ENCODE data around the gene C10orf62. TPM values are rescaled to one million over a fixed set of nuclear protein-coding genes. Genes with fewer than 3 reads are reported as not detected.

C10orf62 gene
- total and polyA plus RNA-seq, 2 experiments from 2014 or later, result not detected

GRCh38 chr10:97629289-97629688 is 39.8 kb downstream of the C10orf62 start:
- no peaks in the 10 kb centered on the region for H3K27me3 ChIP-seq (ENCODE audit: insufficient read depth)
- TF ChIP-seq, protein P1, sequence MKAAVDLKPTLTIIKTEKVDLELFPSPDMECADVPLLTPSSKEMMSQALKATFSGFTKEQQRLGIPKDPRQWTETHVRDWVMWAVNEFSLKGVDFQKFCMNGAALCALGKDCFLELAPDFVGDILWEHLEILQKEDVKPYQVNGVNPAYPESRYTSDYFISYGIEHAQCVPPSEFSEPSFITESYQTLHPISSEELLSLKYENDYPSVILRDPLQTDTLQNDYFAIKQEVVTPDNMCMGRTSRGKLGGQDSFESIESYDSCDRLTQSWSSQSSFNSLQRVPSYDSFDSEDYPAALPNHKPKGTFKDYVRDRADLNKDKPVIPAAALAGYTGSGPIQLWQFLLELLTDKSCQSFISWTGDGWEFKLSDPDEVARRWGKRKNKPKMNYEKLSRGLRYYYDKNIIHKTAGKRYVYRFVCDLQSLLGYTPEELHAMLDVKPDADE (IDR thresholded peaks at IDR 0.05), result no peak
- no peak for TF ChIP-seq STAT1 (IDR thresholded peaks at IDR 0.05; ENCODE audit: unreplicated experiment)
- no peak for TF ChIP-seq ZNF331 (CRISPR knock-in tag; IDR thresholded peaks at IDR 0.05; ENCODE audit: low read depth)
- TF ChIP-seq POLR2AphosphoS5 (IDR thresholded peaks at IDR 0.05; ENCODE audit: low read depth), result no peak
- TF ChIP-seq EZH2phosphoT487 (IDR thresholded peaks at IDR 0.05; ENCODE audit: unreplicated experiment), result no peak
- TF ChIP-seq, protein P2, sequence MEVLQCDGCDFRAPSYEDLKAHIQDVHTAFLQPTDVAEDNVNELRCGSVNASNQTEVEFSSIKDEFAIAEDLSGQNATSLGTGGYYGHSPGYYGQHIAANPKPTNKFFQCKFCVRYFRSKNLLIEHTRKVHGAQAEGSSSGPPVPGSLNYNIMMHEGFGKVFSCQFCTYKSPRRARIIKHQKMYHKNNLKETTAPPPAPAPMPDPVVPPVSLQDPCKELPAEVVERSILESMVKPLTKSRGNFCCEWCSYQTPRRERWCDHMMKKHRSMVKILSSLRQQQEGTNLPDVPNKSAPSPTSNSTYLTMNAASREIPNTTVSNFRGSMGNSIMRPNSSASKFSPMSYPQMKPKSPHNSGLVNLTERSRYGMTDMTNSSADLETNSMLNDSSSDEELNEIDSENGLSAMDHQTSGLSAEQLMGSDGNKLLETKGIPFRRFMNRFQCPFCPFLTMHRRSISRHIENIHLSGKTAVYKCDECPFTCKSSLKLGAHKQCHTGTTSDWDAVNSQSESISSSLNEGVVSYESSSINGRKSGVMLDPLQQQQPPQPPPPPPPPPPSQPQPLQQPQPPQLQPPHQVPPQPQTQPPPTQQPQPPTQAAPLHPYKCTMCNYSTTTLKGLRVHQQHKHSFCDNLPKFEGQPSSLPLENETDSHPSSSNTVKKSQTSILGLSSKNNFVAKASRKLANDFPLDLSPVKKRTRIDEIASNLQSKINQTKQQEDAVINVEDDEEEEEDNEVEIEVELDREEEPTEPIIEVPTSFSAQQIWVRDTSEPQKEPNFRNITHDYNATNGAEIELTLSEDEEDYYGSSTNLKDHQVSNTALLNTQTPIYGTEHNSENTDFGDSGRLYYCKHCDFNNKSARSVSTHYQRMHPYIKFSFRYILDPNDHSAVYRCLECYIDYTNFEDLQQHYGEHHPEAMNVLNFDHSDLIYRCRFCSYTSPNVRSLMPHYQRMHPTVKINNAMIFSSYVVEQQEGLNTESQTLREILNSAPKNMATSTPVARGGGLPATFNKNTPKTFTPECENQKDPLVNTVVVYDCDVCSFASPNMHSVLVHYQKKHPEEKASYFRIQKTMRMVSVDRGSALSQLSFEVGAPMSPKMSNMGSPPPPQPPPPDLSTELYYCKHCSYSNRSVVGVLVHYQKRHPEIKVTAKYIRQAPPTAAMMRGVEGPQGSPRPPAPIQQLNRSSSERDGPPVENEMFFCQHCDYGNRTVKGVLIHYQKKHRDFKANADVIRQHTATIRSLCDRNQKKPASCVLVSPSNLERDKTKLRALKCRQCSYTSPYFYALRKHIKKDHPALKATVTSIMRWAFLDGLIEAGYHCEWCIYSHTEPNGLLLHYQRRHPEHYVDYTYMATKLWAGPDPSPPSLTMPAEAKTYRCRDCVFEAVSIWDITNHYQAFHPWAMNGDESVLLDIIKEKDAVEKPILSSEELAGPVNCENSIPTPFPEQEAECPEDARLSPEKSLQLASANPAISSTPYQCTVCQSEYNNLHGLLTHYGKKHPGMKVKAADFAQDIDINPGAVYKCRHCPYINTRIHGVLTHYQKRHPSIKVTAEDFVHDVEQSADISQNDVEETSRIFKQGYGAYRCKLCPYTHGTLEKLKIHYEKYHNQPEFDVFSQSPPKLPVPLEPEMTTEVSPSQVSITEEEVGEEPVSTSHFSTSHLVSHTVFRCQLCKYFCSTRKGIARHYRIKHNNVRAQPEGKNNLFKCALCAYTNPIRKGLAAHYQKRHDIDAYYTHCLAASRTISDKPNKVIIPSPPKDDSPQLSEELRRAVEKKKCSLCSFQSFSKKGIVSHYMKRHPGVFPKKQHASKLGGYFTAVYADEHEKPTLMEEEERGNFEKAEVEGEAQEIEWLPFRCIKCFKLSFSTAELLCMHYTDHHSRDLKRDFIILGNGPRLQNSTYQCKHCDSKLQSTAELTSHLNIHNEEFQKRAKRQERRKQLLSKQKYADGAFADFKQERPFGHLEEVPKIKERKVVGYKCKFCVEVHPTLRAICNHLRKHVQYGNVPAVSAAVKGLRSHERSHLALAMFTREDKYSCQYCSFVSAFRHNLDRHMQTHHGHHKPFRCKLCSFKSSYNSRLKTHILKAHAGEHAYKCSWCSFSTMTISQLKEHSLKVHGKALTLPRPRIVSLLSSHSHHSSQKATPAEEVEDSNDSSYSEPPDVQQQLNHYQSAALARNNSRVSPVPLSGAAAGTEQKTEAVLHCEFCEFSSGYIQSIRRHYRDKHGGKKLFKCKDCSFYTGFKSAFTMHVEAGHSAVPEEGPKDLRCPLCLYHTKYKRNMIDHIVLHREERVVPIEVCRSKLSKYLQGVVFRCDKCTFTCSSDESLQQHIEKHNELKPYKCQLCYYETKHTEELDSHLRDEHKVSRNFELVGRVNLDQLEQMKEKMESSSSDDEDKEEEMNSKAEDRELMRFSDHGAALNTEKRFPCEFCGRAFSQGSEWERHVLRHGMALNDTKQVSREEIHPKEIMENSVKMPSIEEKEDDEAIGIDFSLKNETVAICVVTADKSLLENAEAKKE (CRISPR knock-in tag; IDR thresholded peaks at IDR 0.05), result no peak
- no peak for TF ChIP-seq CTCF (conservative IDR thresholded peaks at IDR 0.05; ENCODE audit: low read depth in 2 of 2)
- no peak for TF ChIP-seq ZNF114 (CRISPR knock-in tag; IDR thresholded peaks at IDR 0.05)
- no peak for TF ChIP-seq NANOG (IDR thresholded peaks at IDR 0.05; ENCODE audit: borderline replicate concordance)
- TF ChIP-seq JUNB (IDR thresholded peaks at IDR 0.05; ENCODE audit: unreplicated experiment), result no peak
- no peak for TF ChIP-seq EZH2 (IDR thresholded peaks at IDR 0.05; ENCODE audit: low read depth, unreplicated experiment)
- no peak for TF ChIP-seq CREB1 (CRISPR knock-in tag; IDR thresholded peaks at IDR 0.05; ENCODE audit: low read depth)
- Mint-ChIP-seq H3K4me1 (peaks cover 6% of the 10 kb centered on the region; the same call in 2 of the 3 replicates), H3K9me3 (no peaks in the 10 kb centered on the region), H3K27me3 (ENCODE audit: insufficient read depth, low read depth, poor library complexity) (peaks cover 6% of the 10 kb centered on the region), H3K27ac (no peak overlapping the region), H3K4me3 (no peak overlapping the region), H3K36me3 (ENCODE audit: low read depth) (no peaks in the 10 kb centered on the region)
- DNase-seq (ENCODE audit: low spot score), result no peak
- peaks cover 4% of the 10 kb centered on the region for H4K20me1 ChIP-seq (replicated peaks; ENCODE audit: insufficient read depth)
- ATAC-seq, result no peak
- peaks cover 26% of the 10 kb centered on the region for H3K79me2 ChIP-seq (replicated peaks; ENCODE audit: insufficient read depth)
- H3K4me2 ChIP-seq, result no peak overlapping the region
- no peak overlapping the region for H3K27ac ChIP-seq (ENCODE audit: low read depth)
- H2AFZ ChIP-seq, result no peak overlapping the region
- H3F3A ChIP-seq (replicated peaks; ENCODE audit: low read depth), result no peaks in the 10 kb centered on the region
- H3K4me1 ChIP-seq (ENCODE audit: insufficient read depth), result 0 out of 2 replicates have a peak, but pooled peaks cover 3% of the 10 kb centered on the region
- no peaks in the 10 kb centered on the region for H3K9me2 ChIP-seq (ENCODE audit: insufficient read depth)
- H3K36me3 ChIP-seq (ENCODE audit: insufficient read depth), result no peaks in the 10 kb centered on the region
- H3K4me3 ChIP-seq, result no peak overlapping the region
